Prostate gland (tissue), 2 donors: ENCODE results near the gene CDH13.

Experiments used
- CTCF ChIP-seq, 4 experiments: fragments of 200-600 bp in 2 of 4; fragments of 450-650 bp in 2 of 4; sonication (generic) in 2 of 4; IDR thresholded peaks; 1 replicate in 3 of 4; 2 replicates in 1 of 4; pipeline ENCODE4 v1.5.1; 2016 to 2019; ENCODE audit warnings: antibody characterized with exemption in 4 of 4, mild to moderate bottlenecking in 2 of 4, moderate library complexity in 2 of 4
- POLR2A ChIP-seq: fragments of 450-650 bp; IDR thresholded peaks from one replicate; pipeline ENCODE4 v1.6.1; 2016; ENCODE audit warnings: antibody characterized with exemption, mild to moderate bottlenecking

- TF ChIP-seq POLR2A (no peak), CTCF (IDR thresholded peaks at IDR 0.05) (no peak)
Measured at GRCh38 chr16:83730812-83731211, 1104.0 kb downstream of the CDH13 start.
